Keratinocyte (primary cell): ENCODE measurements around the gene BORCS6.

Source experiments
- EZH2 ChIP-seq: IDR thresholded peaks from one replicate; pipeline ENCODE4 v1.6.1; 2012; ENCODE audit warnings: inconsistent platforms, mild to moderate bottlenecking, low read length, moderate library complexity
- TF ChIP-seq, protein P1 (sequence below), 3 experiments: IDR thresholded peaks in 1 of 3; conservative IDR thresholded peaks in 1 of 3; optimal IDR thresholded peaks in 1 of 3; 2 replicates in 2 of 3; 3 replicates in 1 of 3; pipeline versions ENCODE3 to v1.5.1; 2011; ENCODE audit warnings: low read length in 3 of 3, mild to moderate bottlenecking in 3 of 3, moderate library complexity in 2 of 3, control low read depth in 1 of 3, inconsistent platforms in 1 of 3; ENCODE audit not compliant: insufficient read depth in 2 of 3; ENCODE audit errors: extremely low read depth in 1 of 3

DNA sequence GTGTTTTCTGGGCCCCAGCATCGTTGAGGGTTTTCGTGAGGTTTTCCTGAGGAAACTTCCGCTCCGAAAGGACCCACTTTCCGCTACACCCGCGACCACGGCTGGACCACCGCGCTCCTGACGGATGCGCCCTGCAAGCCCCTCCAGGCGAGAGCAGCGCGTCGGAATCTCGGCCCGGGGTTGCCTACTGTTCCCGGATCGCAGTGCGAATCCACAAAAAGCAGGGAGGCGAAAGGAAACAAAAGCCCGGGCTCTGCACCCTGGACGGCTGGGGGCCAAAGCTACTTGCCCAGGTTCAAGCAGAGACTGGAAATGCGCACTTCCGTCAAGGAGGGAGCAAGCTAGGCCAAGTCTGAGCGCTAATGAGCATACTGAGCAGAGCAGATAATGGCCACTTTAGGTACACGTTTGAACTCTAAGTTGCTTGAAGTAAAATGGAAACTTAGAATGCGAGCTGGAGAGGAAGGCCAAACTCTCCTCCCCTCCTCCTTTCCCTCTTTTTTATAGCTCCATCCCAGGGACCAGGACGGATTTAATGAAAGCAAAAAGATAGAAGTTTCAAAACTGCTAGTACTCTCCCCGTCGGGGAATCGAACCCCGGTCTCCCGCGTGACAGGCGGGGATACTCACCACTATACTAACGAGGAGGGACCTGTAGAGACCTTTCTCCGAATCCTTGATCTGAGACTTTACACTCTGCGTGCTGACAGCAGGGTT, 31.8 kb upstream of the BORCS6 start:
- TF ChIP-seq EZH2: no peak
- TF ChIP-seq, protein P1, sequence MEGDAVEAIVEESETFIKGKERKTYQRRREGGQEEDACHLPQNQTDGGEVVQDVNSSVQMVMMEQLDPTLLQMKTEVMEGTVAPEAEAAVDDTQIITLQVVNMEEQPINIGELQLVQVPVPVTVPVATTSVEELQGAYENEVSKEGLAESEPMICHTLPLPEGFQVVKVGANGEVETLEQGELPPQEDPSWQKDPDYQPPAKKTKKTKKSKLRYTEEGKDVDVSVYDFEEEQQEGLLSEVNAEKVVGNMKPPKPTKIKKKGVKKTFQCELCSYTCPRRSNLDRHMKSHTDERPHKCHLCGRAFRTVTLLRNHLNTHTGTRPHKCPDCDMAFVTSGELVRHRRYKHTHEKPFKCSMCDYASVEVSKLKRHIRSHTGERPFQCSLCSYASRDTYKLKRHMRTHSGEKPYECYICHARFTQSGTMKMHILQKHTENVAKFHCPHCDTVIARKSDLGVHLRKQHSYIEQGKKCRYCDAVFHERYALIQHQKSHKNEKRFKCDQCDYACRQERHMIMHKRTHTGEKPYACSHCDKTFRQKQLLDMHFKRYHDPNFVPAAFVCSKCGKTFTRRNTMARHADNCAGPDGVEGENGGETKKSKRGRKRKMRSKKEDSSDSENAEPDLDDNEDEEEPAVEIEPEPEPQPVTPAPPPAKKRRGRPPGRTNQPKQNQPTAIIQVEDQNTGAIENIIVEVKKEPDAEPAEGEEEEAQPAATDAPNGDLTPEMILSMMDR (optimal IDR thresholded peaks at IDR 0.05 in 1 of 3, IDR thresholded peaks at IDR 0.05 in 1 of 3, conservative IDR thresholded peaks at IDR 0.05 in 1 of 3; ENCODE audit: extremely low read depth in 1 of 3, insufficient read depth in 2 of 3, low read length in 3 of 3): no peak
